Stimulated activated CD4-positive, alpha-beta T cell treated with anti-CD3 and anti-CD28 coated beads, Interleukin-15, amount 100 ng/mL, for 24 hours (primary cell): Measurements from ENCODE around the gene OR5F1.

Experiments
- DNase-seq: peaks from one replicate; pipeline ENCODE4 v3.0.0-alpha.2; 2020

Gene OR5F1

DNA sequence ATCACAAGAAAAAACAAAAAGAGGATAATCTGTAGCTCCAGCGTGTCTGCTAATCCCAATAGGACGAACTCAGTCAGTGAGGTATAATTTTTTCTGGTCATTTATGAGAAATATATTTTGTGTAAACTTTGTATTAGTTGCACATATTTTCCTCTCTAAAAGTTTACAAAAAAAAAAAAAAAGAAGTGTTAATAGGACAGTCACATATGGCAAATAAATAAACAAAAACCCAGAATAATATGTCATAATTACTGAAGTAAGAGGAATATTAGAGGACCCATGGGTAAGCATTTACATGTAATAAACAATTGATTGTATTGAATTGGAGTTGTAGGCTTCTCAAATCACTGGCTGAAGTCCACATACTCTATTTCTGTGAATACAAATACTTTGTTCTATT lies at the start of gene OR5F1:
Gene OR5F1, minus strand, starts transcription at position 101 of the 400 bp plus-strand sequence. Its CDS starts 0 bp downstream, at position 101.
- DNase-seq: no peak

DNA sequence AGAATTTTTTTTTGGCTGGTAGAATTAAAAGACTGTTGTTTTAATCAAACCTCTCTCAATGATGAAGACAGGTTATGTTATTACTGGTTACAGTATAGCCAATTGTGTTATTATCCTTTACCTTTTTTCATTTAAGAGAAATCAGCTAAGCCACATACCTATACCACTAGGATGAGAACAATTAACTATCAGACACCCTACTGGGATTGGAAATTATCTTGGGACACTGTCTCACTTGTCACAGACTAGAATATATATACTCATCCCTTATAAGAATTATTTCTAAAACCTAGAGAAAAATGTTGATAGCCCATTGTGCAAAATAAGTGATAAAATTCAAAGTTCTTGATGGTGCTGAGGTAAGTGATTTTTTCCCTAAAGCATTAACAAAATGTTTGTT lies 32.9 kb upstream of the OR5F1 start, which contains the start of gene OR5AS1:
Gene OR5AS1, plus strand, starts transcription at position 301 of the 400 bp plus-strand sequence. CDS start 2,765 bp downstream, outside the sequence.
- DNase-seq: no peak

DNA sequence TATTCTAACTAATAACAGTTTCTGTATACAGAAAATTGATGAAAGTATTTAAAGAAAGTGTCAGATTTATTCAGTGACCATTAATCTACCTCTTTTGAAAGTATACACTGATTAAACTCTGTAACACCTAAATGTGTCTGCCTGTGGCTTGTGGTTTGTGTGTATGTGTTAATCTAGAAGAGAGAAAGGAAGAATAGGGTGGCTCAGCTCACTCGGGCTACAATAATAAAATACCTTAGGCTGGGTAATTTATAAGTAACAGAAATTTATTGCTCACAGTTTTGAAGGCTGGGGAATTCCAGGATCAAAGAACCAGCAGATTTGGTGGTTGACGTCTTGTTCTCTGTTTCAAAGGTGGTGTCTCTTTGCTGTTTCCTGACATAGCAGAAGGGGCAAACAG lies 19.4 kb upstream of the OR5F1 start:
- DNase-seq: no peak

DNA sequence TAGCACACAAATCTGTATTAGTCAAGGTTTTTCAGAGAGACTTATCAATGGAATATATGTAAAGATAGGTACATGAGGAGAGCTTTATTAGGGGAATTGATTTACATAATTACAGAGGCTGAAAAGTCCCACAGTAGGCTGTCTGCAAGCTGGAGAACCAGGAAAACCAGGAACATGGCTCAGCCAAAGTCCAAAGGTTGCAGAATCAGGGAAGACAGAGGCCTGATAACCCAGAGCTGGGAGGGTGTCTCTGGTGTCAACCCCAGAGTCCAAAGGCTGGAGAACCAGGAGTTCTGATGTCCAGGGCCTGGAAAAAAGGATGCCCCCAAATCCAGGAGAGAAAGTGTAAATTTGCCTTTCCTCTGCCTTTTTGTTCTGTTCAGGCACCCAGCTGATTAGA lies 16.3 kb upstream of the OR5F1 start:
- no peak for DNase-seq

DNA sequence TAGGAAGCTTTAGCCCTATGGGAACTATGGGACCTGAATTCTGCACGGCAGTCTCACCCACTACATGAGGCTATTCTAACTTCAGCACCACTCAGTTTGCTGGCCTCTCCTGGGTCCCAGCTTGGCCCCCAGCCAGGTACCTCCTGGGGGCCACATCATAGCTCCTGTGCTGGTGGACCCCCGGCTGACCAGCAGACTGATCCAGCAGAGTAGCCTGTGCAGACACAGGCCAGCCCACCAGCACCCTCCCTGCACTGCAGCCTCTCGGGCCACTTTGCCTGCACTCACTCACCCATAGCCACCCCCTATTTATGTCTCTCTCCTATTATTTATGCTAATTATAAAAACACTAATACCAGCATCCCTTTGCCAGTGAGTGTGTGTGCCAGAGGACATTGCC lies 23.5 kb downstream of the OR5F1 start:
- no peak for DNase-seq

DNA sequence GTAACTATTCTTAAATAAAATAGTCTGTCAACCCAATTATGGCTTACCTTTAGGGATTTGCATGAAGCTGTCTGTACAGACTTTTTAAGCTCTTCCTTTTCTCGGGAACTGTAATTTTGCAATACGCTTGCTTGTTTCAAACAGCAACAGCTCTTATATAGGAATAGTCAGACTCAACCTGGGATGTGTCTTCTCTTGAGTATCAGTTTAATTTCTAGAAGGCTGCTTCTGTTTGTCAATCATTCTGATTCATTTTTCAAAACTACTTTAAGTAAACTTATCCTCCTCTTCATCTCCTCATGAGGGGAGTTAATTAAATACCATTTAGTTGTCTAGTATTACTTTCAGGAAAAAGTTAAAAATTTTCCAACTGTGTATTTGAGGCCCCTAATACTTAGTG lies 24.6 kb downstream of the OR5F1 start, which contains the start of gene OR10AG1:
Gene OR10AG1, minus strand, starts transcription at position 101 of the 400 bp plus-strand sequence. Its CDS starts 38 bp downstream, at position 63.
- DNase-seq: no peak

DNA sequence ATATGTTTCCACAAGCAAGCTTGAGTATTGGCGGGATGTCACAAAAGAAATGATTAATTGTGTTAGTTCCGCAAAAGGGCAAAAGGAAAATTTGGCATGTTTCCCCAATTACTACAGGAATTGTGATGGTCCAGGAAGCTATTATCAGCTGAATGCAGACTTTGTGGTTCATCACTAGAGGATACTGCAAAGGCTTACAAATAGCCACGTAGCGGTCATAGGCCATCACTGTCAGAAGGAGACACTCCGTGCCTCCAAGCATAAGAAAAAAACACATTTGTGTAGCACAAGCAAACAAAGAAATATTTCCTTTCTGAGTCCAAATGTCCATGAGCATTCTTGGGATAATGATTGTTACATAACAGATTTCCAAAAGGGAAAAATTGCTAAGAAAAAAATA lies 26.5 kb downstream of the OR5F1 start:
- no peak for DNase-seq

DNA sequence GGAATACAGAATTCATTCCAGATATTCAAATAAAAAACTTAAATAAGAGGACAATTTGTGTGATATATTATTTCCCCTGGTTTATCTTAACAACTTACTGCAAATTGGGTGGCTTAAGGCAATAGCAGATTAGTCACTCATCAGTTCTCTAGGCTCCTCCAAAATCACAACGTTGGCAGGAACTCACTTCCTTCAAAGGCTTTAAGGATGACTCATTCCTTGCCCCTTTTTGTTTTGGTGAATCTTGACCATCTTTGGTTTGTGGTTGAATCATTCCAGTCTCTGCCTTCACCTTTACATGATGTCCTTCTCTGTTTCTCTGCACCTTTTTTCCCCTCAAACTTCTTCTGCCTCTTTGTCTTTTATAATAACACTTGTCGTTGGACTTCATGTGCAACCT lies 28.0 kb downstream of the OR5F1 start:
- DNase-seq: no peak

DNA sequence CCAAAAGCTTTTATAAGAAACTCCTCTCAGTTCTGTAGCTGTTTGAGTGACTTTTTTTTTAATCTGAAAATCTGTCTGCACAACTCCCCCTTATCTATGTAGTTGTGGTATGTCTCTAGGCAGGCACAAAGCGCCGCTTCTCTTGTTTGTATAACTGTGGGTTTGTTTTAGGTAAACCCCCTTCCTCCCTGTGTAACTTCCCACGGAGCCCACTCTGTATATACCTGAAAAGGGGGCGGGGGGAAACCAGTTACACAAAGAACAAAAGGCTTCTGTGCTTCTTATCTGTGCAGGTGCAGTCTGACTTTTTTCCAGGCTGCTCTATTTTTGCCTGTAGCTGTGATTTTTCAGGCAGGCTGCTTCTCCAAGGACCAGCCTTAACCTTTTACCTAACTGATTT lies 37.9 kb downstream of the OR5F1 start:
- no peak for DNase-seq

DNA sequence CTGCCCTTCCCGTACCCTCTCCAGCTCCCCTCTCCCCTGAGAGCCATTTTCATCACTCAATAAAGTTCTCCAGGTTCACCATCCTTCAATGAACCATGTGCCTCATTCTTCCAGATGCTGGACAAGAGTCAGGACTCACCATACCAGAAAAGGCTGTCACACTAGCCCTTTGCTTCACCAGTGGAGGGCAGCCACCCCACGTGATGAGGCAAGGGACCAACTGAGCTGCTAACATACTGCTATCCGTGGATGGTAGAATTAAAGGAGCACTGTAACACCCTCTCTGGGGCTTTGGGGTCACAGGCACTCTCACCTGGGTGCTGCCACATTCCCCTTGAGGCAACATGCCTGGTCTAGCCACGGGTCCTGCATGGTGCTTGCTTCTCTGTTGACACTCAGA lies 45.1 kb downstream of the OR5F1 start:
- DNase-seq: no peak
